HEK293 (cell line): Measurements from ENCODE around the gene GAST.

Experiments used
- CTCF ChIP-seq: fragments of 450-650 bp; formaldehyde crosslinking; IDR thresholded peaks from 2 replicates; pipeline ENCODE4 v1.5.1; 2016; ENCODE audit warnings: missing biosample characterization, missing genetic modification characterization
- INSM2 ChIP-seq: fragments of 450-650 bp; formaldehyde crosslinking; IDR thresholded peaks from 2 replicates; pipeline ENCODE4 v1.5.1; 2016; ENCODE audit warnings: missing biosample characterization, missing genetic modification characterization
- ZBTB11 ChIP-seq: fragments of 450-650 bp; formaldehyde crosslinking; conservative IDR thresholded peaks from 2 replicates; pipeline ENCODE4 v1.5.1; 2016; ENCODE audit warnings: low read depth, missing biosample characterization, missing genetic modification characterization
- ZBTB48 ChIP-seq: fragments of 450-650 bp; formaldehyde crosslinking; IDR thresholded peaks from 2 replicates; pipeline ENCODE4 v1.5.1; 2016; ENCODE audit warnings: missing biosample characterization, missing genetic modification characterization
- ZNF19 ChIP-seq: fragments of 450-650 bp; formaldehyde crosslinking; IDR thresholded peaks from 2 replicates; pipeline ENCODE4; 2016; ENCODE audit warnings: missing biosample characterization, missing genetic modification characterization, low read depth
- ZNF350 ChIP-seq: fragments of 450-650 bp; formaldehyde crosslinking; IDR thresholded peaks from 2 replicates; pipeline ENCODE4 v1.5.0; 2017; ENCODE audit warnings: missing biosample characterization, mild to moderate bottlenecking, missing genetic modification characterization
- ZNF558 ChIP-seq: fragments of 450-650 bp; formaldehyde crosslinking; IDR thresholded peaks from 2 replicates; pipeline ENCODE4 v1.5.1; 2016; ENCODE audit warnings: missing biosample characterization, missing genetic modification characterization
- ZNF610 ChIP-seq: fragments of 450-650 bp; formaldehyde crosslinking; IDR thresholded peaks from 2 replicates; pipeline ENCODE4 v1.5.1; 2016; ENCODE audit warnings: missing biosample characterization, missing genetic modification characterization, borderline replicate concordance
- ZNF626 ChIP-seq: fragments of 450-650 bp; sonication (Bioruptor Pico); formaldehyde crosslinking; IDR thresholded peaks from 2 replicates; pipeline ENCODE4 v1.5.1; 2018; ENCODE audit warnings: missing biosample characterization, missing genetic modification characterization, inconsistent platforms
- ZNF654 ChIP-seq: fragments of 450-650 bp; formaldehyde crosslinking; IDR thresholded peaks from 2 replicates; pipeline ENCODE4 v1.5.1; 2016; ENCODE audit warnings: low read depth, missing biosample characterization, missing genetic modification characterization
- ZSCAN4 ChIP-seq: fragments of 450-650 bp; formaldehyde crosslinking; IDR thresholded peaks from 2 replicates; pipeline ENCODE4 v1.5.1; 2017; ENCODE audit warnings: missing biosample characterization, missing genetic modification characterization

GRCh38 chr17:41741709-41742108 lies 29.6 kb downstream of the GAST start:
- TF ChIP-seq ZBTB48 (tag by site-specific recombination) (no peak), ZNF558 (tag by site-specific recombination) (no peak), CTCF (tag by site-specific recombination) (no peak), ZNF610 (tag by site-specific recombination) (no peak), INSM2 (tag by site-specific recombination) (no peak), ZBTB11 (no peak), ZNF19 (no peak), ZSCAN4 (tag by site-specific recombination) (no peak), ZNF626 (tag by site-specific recombination) (no peak), ZNF350 (no peak), ZNF654 (tag by site-specific recombination) (no peak)
